Neural cell (in vitro differentiated cells): Measurements from ENCODE around the gene ANXA6. TPM values are rescaled to one million over a fixed set of nuclear protein-coding genes. Genes with fewer than 3 reads are reported as not detected.

Experiments used
- H2AFZ ChIP-seq: fragments of 200-600, 300-800 bp; sonication (generic), shearing (Covaris generic); 2 replicates; pipeline ENCODE4 v1.6.0; 2014; ENCODE audit warnings: low read depth, mild to moderate bottlenecking, antibody characterized with exemption, low read length, moderate library complexity
- H3F3A ChIP-seq: fragments of 200-600 bp; shearing (Covaris generic); 2 replicates; pipeline ENCODE4 v1.6.1; 2016; ENCODE audit warnings: mild to moderate bottlenecking, moderate library complexity, mixed read lengths, antibody characterized with exemption, low read length; ENCODE audit not compliant: insufficient read depth, poor library complexity, severe bottlenecking
- H3K27ac ChIP-seq: fragments of 200-600, 300-800 bp; sonication (generic), shearing (Covaris generic); 2 replicates; pipeline ENCODE4 v1.5.1; 2014; ENCODE audit warnings: mild to moderate bottlenecking, low read length, moderate library complexity
- H3K27me3 ChIP-seq: fragments of 300-800, 200-600 bp; sonication (generic), shearing (Covaris generic); 2 replicates; pipeline ENCODE4 v1.6.0; 2014; ENCODE audit warnings: mild to moderate bottlenecking, low read depth, low read length, moderate library complexity; ENCODE audit not compliant: insufficient read depth
- H3K36me3 ChIP-seq: fragments of 300-800, 200-600 bp; sonication (generic), shearing (Covaris generic); 2 replicates; pipeline ENCODE4 v1.5.1; 2014; ENCODE audit warnings: mild to moderate bottlenecking, antibody characterized with exemption, low read length, moderate library complexity; ENCODE audit not compliant: insufficient read depth
- H3K4me2 ChIP-seq: fragments of 300-800, 200-600 bp; sonication (generic), shearing (Covaris generic); 2 replicates; pipeline ENCODE4 v1.6.0; 2014; ENCODE audit warnings: mild to moderate bottlenecking, low read length
- H3K4me3 ChIP-seq: fragments of 300-800, 200-600 bp; sonication (generic), shearing (Covaris generic); 2 replicates; pipeline ENCODE4 v1.5.1; 2014; ENCODE audit warnings: mild to moderate bottlenecking, low read length, moderate library complexity
- H3K79me2 ChIP-seq: fragments of 200-600 bp; shearing (Covaris generic); replicated peaks from 2 replicates; pipeline ENCODE4 v1.6.0; 2014; ENCODE audit warnings: mild to moderate bottlenecking, low read length, moderate library complexity; ENCODE audit not compliant: insufficient read depth
- H3K9ac ChIP-seq: fragments of 300-800, 200-600 bp; sonication (generic), shearing (Covaris generic); 2 replicates; pipeline ENCODE4 v1.6.1; 2016; ENCODE audit warnings: mild to moderate bottlenecking, low read length, mixed read lengths
- H3K9me2 ChIP-seq: fragments of 200-600 bp; shearing (Covaris generic); 2 replicates; pipeline ENCODE4 v1.6.1; 2016; ENCODE audit warnings: mild to moderate bottlenecking, low read length, mixed read lengths; ENCODE audit not compliant: insufficient read depth
- H3K9me3 ChIP-seq: fragments of 200-600, 300-800 bp; sonication (generic), shearing (Covaris generic); 2 replicates; pipeline ENCODE4 v1.6.1; 2016; ENCODE audit warnings: mild to moderate bottlenecking, mixed run types, low read length, moderate library complexity, mixed read lengths
- H4K20me1 ChIP-seq: fragments of 200-600 bp; shearing (Covaris generic); 2 replicates; pipeline ENCODE4 v1.6.1; 2016; ENCODE audit warnings: mild to moderate bottlenecking, mixed run types; ENCODE audit not compliant: insufficient read depth
- EZH2 ChIP-seq: fragments of 200-600, 300-800 bp; shearing (Covaris generic), sonication (generic); IDR thresholded peaks from 2 replicates; pipeline ENCODE4 v1.6.1; 2014; ENCODE audit warnings: antibody characterized with exemption, low read length, borderline replicate concordance, mild to moderate bottlenecking; ENCODE audit not compliant: insufficient read depth, poor library complexity, severe bottlenecking
- MXI1 ChIP-seq: fragments of 450-650 bp; conservative IDR thresholded peaks from 2 replicates; pipeline ENCODE4 v1.6.1; 2014; ENCODE audit warnings: antibody characterized with exemption, mild to moderate bottlenecking; ENCODE audit not compliant: poor library complexity, severe bottlenecking
- POLR2AphosphoS5 ChIP-seq: IDR thresholded peaks from 2 replicates; pipeline ENCODE4 v1.6.1; 2012
- REST ChIP-seq: IDR thresholded peaks from 2 replicates; pipeline ENCODE4 v1.6.1; 2012; ENCODE audit warnings: borderline replicate concordance
- SMC3 ChIP-seq: fragments of 450-650 bp; conservative IDR thresholded peaks from 2 replicates; pipeline ENCODE4 v1.6.1; 2014; ENCODE audit warnings: antibody characterized with exemption, mild to moderate bottlenecking, moderate library complexity; ENCODE audit not compliant: poor library complexity
- TAF1 ChIP-seq: IDR thresholded peaks from 2 replicates; pipeline ENCODE4 v1.6.1; 2012; ENCODE audit warnings: low read depth
- polyA plus RNA-seq: library from polyadenylated mRNA; depleted of rRNA; stranded (reverse); fragments of >200 nt; gene quantifications from 2 replicates; pipeline ENCODE4 v1.2.3, GENCODE V29; 2014
- TF ChIP-seq, protein P1 (sequence below): fragments of 450-650 bp; IDR thresholded peaks from 2 replicates; pipeline ENCODE4 v1.5.1; 2014; ENCODE audit warnings: antibody characterized with exemption, mild to moderate bottlenecking, moderate library complexity; ENCODE audit not compliant: poor library complexity, severe bottlenecking

Gene ANXA6
- polyA plus RNA-seq, 1 donor from 2014 or later: 27.5 TPM

DNA sequence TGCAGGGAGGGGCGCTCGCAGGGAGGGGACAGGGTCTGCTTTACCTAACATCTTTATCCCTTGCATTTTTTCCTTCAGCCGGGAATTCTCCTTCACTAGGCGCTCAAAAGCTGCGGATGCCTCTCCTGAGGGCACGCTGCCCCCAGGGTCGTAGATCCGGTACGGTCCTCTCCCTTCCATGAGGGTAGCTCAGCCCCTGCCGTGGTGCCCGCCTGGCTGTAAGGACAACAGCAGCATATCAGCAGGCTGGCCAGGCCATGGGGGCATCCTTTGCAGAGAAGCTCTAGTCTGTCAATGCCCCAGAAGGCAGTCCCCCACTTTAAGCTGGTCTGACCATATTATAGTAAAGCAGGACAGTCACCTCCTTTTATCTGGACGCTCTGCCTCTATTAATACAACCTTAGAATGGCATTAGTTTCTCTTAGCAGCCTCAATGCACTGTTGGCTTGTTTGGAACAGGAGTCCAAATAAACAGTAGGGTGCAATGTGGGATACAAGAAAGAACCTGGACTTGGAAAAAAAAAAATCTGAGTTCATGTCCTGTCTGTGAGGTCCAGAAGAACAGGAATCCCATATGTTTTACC, 92.6 kb downstream of the ANXA6 start:
- Histone ChIP-seq H3K36me3 (no peaks in the 10 kb centered on the region), H3K9ac (no peak overlapping the region), H4K20me1 (no peaks in the 10 kb centered on the region), H3F3A (no peaks in the 10 kb centered on the region), H3K79me2 (no peaks in the 10 kb centered on the region), H3K9me2 (no peaks in the 10 kb centered on the region), H2AFZ (no peak overlapping the region), H3K9me3 (no peaks in the 10 kb centered on the region), H3K27ac (no peak overlapping the region), H3K4me3 (no peak overlapping the region), H3K27me3 (no peaks in the 10 kb centered on the region), H3K4me2 (no peak overlapping the region)
- TF ChIP-seq POLR2AphosphoS5: no peak
- no peak for TF ChIP-seq MXI1
- TF ChIP-seq REST: no peak
- no peak for TF ChIP-seq SMC3
- TF ChIP-seq, protein P1, sequence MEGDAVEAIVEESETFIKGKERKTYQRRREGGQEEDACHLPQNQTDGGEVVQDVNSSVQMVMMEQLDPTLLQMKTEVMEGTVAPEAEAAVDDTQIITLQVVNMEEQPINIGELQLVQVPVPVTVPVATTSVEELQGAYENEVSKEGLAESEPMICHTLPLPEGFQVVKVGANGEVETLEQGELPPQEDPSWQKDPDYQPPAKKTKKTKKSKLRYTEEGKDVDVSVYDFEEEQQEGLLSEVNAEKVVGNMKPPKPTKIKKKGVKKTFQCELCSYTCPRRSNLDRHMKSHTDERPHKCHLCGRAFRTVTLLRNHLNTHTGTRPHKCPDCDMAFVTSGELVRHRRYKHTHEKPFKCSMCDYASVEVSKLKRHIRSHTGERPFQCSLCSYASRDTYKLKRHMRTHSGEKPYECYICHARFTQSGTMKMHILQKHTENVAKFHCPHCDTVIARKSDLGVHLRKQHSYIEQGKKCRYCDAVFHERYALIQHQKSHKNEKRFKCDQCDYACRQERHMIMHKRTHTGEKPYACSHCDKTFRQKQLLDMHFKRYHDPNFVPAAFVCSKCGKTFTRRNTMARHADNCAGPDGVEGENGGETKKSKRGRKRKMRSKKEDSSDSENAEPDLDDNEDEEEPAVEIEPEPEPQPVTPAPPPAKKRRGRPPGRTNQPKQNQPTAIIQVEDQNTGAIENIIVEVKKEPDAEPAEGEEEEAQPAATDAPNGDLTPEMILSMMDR: no peak
- no peak for TF ChIP-seq EZH2
- no peak for TF ChIP-seq TAF1

GRCh38 chr5:151063142-151063989, 94.2 kb downstream of the ANXA6 start:
- H3K4me3 ChIP-seq: no peak overlapping the region
- no peaks in the 10 kb centered on the region for H3F3A ChIP-seq
- no peaks in the 10 kb centered on the region for H3K36me3 ChIP-seq
- H4K20me1 ChIP-seq: no peaks in the 10 kb centered on the region
- H3K27me3 ChIP-seq: no peaks in the 10 kb centered on the region
- H3K27ac ChIP-seq: no peak overlapping the region
- H3K9ac ChIP-seq: no peak overlapping the region
- no peak overlapping the region for H2AFZ ChIP-seq
- H3K4me2 ChIP-seq: no peak overlapping the region
- no peaks in the 10 kb centered on the region for H3K79me2 ChIP-seq
- no peak for TF ChIP-seq REST
- no peaks in the 10 kb centered on the region for H3K9me2 ChIP-seq
- H3K9me3 ChIP-seq: no peaks in the 10 kb centered on the region
